IMR-90 (cell line): ENCODE data around the gene TTC29. TPM values are rescaled to one million over a fixed set of nuclear protein-coding genes. Genes with fewer than 3 reads are reported as not detected.

Source experiments
- ATAC-seq: fragments of 200-7000 bp; cut with Tn5 transposase; 2 replicates; pipeline ENCODE4 v1.9.1; 2020; ENCODE audit warnings: low read depth, mild to moderate bottlenecking, moderate library complexity
- BruUV-seq: library from RNA; stranded (reverse); fragments of 400-500 nt; replicated peaks from 2 replicates; lab custom pipeline; 2021; lab: Mats Ljungman, UMichigan
- CTCF ChIA-PET: fragments of 300-600 bp; formaldehyde crosslinking; extraction: SDS; loops from one replicate; lab custom pipeline; 2021; ENCODE audit warnings: antibody characterized with exemption; lab: Yijun Ruan, JAX
- POLR2A ChIA-PET: fragments of 300-600 bp; sonication (Branson Sonifier 250); formaldehyde crosslinking; loops from one replicate; lab custom pipeline; 2022; ENCODE audit warnings: antibody characterized with exemption; ENCODE audit not compliant: unreplicated experiment; lab: Charles Lee
- DNase-seq: peaks from one replicate; pipeline ENCODE4 v3.0.0; 2013
- H2AFZ ChIP-seq: replicated peaks from 2 replicates; pipeline ENCODE3; 2013; ENCODE audit warnings: low read length, mild to moderate bottlenecking; ENCODE audit not compliant: poor library complexity
- H2AK5ac ChIP-seq: 2 replicates; pipeline ENCODE4 v1.6.1; 2013; ENCODE audit warnings: low read depth, low read length, inconsistent platforms
- H2AK9ac ChIP-seq: replicated peaks from 2 replicates; pipeline ENCODE3; 2013; ENCODE audit warnings: mild to moderate bottlenecking, low read depth, low read length, moderate library complexity; ENCODE audit not compliant: poor library complexity
- H2BK120ac ChIP-seq: 2 replicates; pipeline ENCODE4 v1.6.1; 2013; ENCODE audit warnings: low read depth, low read length, inconsistent platforms
- H2BK15ac ChIP-seq: 3 replicates; pipeline ENCODE4 v1.6.1; 2013; ENCODE audit warnings: low read depth, low read length, inconsistent platforms
- H2BK20ac ChIP-seq: 2 replicates; pipeline ENCODE4 v1.6.1; 2013; ENCODE audit warnings: low read depth, mild to moderate bottlenecking, inconsistent platforms, low read length, moderate library complexity
- H2BK5ac ChIP-seq: 2 replicates; pipeline ENCODE4 v1.6.1; 2013; ENCODE audit warnings: mild to moderate bottlenecking, low read depth, low read length, inconsistent platforms; ENCODE audit not compliant: poor library complexity, severe bottlenecking
- H3K14ac ChIP-seq: replicated peaks from 2 replicates; pipeline ENCODE4 v1.6.1; 2013; ENCODE audit warnings: low read depth, low read length, inconsistent platforms
- H3K18ac ChIP-seq: 2 replicates; pipeline ENCODE4 v1.6.1; 2013; ENCODE audit warnings: low read depth, low read length, control low read depth
- H3K23ac ChIP-seq: 2 replicates; pipeline ENCODE4 v1.6.1; 2013; ENCODE audit warnings: low read depth, low read length, inconsistent platforms
- H3K27ac ChIP-seq: 2 replicates; pipeline ENCODE4 v1.5.1; 2013; ENCODE audit warnings: mild to moderate bottlenecking, control low read depth, low read length; ENCODE audit not compliant: insufficient read depth
- H3K27me3 ChIP-seq: 2 replicates; pipeline ENCODE4 v1.6.1; 2013; ENCODE audit warnings: low read length; ENCODE audit not compliant: control insufficient read depth, insufficient read depth
- H3K36me3 ChIP-seq: 2 replicates; pipeline ENCODE4 v1.6.1; 2013; ENCODE audit warnings: low read length, mixed read lengths; ENCODE audit not compliant: control insufficient read depth, insufficient read depth
- H3K4ac ChIP-seq: 2 replicates; pipeline ENCODE4 v1.6.1; 2013; ENCODE audit warnings: low read depth, low read length, inconsistent platforms
- H3K4me1 ChIP-seq: 2 replicates; pipeline ENCODE4 v1.6.1; 2013; ENCODE audit warnings: low read length, mixed read lengths; ENCODE audit not compliant: control insufficient read depth, insufficient read depth
- H3K4me2 ChIP-seq: 2 replicates; pipeline ENCODE4 v1.6.1; 2013; ENCODE audit warnings: low read depth, mild to moderate bottlenecking, control low read depth, low read length, moderate library complexity
- H3K4me3 ChIP-seq: 2 replicates; pipeline ENCODE4 v1.5.1; 2013; ENCODE audit warnings: low read depth, mild to moderate bottlenecking, control low read depth, low read length, moderate library complexity; ENCODE audit not compliant: insufficient read depth
- H3K56ac ChIP-seq: 2 replicates; pipeline ENCODE4 v1.6.1; 2013; ENCODE audit warnings: low read length, inconsistent platforms; ENCODE audit not compliant: insufficient read depth; ENCODE audit errors: extremely low read depth
- H3K79me1 ChIP-seq, 2 experiments: 2 replicates each; pipeline ENCODE4 v1.6.1; 2013; ENCODE audit warnings: low read length in 2 of 2, inconsistent platforms in 1 of 2, low read depth in 1 of 2
- H3K9ac ChIP-seq: 2 replicates; pipeline ENCODE4 v1.6.1; 2013; ENCODE audit warnings: low read depth, low read length, control low read depth
- H3K9me1 ChIP-seq: 2 replicates; pipeline ENCODE4 v1.6.1; 2013; ENCODE audit warnings: low read length, inconsistent platforms; ENCODE audit not compliant: insufficient read depth
- H3K9me3 ChIP-seq: 2 replicates; pipeline ENCODE4 v1.6.1; 2013; ENCODE audit warnings: low read length; ENCODE audit not compliant: control insufficient read depth, insufficient read depth
- H4K20me1 ChIP-seq: 2 replicates; pipeline ENCODE4 v1.6.1; 2013; ENCODE audit warnings: low read length, inconsistent platforms; ENCODE audit not compliant: insufficient read depth
- H4K5ac ChIP-seq: 2 replicates; pipeline ENCODE4 v1.6.1; 2013; ENCODE audit warnings: mild to moderate bottlenecking, low read depth, low read length, control low read depth
- H4K8ac ChIP-seq, 2 experiments: 2 replicates each; pipeline ENCODE4 v1.6.1; 2013; ENCODE audit warnings: low read depth in 2 of 2, low read length in 2 of 2, control low read depth in 1 of 2, inconsistent platforms in 1 of 2
- H4K91ac ChIP-seq: 2 replicates; pipeline ENCODE4 v1.6.1; 2013; ENCODE audit warnings: low read depth, low read length, inconsistent platforms; ENCODE audit not compliant: insufficient read depth
- BHLHE40 ChIP-seq: fragments of 150-350 bp; IDR thresholded peaks from 2 replicates; pipeline ENCODE4 v1.6.1; 2016; ENCODE audit warnings: mild to moderate bottlenecking, low read depth, low read length
- CEBPB ChIP-seq: IDR thresholded peaks from 2 replicates; pipeline ENCODE4 v1.6.1; 2012; ENCODE audit warnings: low read depth, low read length, improper control_type of control experiment
- CHD1 ChIP-seq: IDR thresholded peaks from 2 replicates; pipeline ENCODE4 v1.6.1; 2012; ENCODE audit warnings: low read depth, low read length, improper control_type of control experiment
- CTCF ChIP-seq: conservative IDR thresholded peaks from 2 replicates; pipeline ENCODE4 v1.5.1; 2012; ENCODE audit warnings: mild to moderate bottlenecking, low read depth, low read length, improper control_type of control experiment
- ELK1 ChIP-seq: fragments of 150-350 bp; IDR thresholded peaks from 2 replicates; pipeline ENCODE4 v1.6.1; 2016; ENCODE audit warnings: low read depth, mild to moderate bottlenecking, low read length, moderate library complexity, borderline replicate concordance
- FOS ChIP-seq: fragments of 150-350 bp; IDR thresholded peaks from 2 replicates; pipeline ENCODE4 v1.6.1; 2016; ENCODE audit warnings: low read depth, low read length
- MAFK ChIP-seq: IDR thresholded peaks from 2 replicates; pipeline ENCODE4 v1.6.1; 2012; ENCODE audit warnings: low read depth, low read length, improper control_type of control experiment
- MAZ ChIP-seq: IDR thresholded peaks from 2 replicates; pipeline ENCODE4 v1.6.1; 2012; ENCODE audit warnings: low read depth, mild to moderate bottlenecking, low read length, improper control_type of control experiment, moderate library complexity, borderline replicate concordance
- MXI1 ChIP-seq: IDR thresholded peaks from 2 replicates; pipeline ENCODE4 v1.6.1; 2012; ENCODE audit warnings: low read depth, mild to moderate bottlenecking, low read length, moderate library complexity, borderline replicate concordance
- NFE2L2 ChIP-seq: fragments of 150-350 bp; IDR thresholded peaks from 2 replicates; pipeline ENCODE4 v1.6.1; 2016; ENCODE audit warnings: low read depth, mild to moderate bottlenecking, low read length
- POLR2A ChIP-seq: IDR thresholded peaks from 2 replicates; pipeline ENCODE4 v1.6.1; 2012; ENCODE audit warnings: mild to moderate bottlenecking, low read depth, low read length
- RAD21 ChIP-seq: IDR thresholded peaks from 2 replicates; pipeline ENCODE4 v1.6.1; 2012; ENCODE audit warnings: low read length, improper control_type of control experiment
- RCOR1 ChIP-seq: IDR thresholded peaks from 2 replicates; pipeline ENCODE4 v1.6.1; 2012; ENCODE audit warnings: mild to moderate bottlenecking, low read length, improper control_type of control experiment; ENCODE audit not compliant: insufficient replicate concordance
- RFX5 ChIP-seq: IDR thresholded peaks from 2 replicates; pipeline ENCODE4 v1.8.0; 2012; ENCODE audit warnings: low read depth, mild to moderate bottlenecking, low read length, moderate library complexity
- SMC3 ChIP-seq: fragments of 150-350 bp; IDR thresholded peaks from 2 replicates; pipeline ENCODE4 v1.6.1; 2016; ENCODE audit warnings: low read depth, mild to moderate bottlenecking, antibody characterized with exemption, low read length, moderate library complexity
- USF2 ChIP-seq: fragments of 150-350 bp; IDR thresholded peaks from 2 replicates; pipeline ENCODE4 v1.6.1; 2017; ENCODE audit warnings: mild to moderate bottlenecking, antibody characterized with exemption, low read length, low read depth
- dilution Hi-C: fragments of 300-500 bp; cut with HindIII; formaldehyde crosslinking; loops from one replicate; pipeline ENCODE4 v1.14.3; 2018; ENCODE audit warnings: low sequenced_read_pairs; ENCODE audit not compliant: unreplicated experiment
- in situ Hi-C: fragments of 300-500 bp; cut with MboI; formaldehyde crosslinking; loops from 3 replicates; pipeline ENCODE4 v1.14.3; 2019; ENCODE audit warnings: low sequenced_read_pairs, inconsistent platforms, mixed read lengths
- intact Hi-C: fragments of 100-400 bp; cut with micrococcal nuclease; formaldehyde crosslinking; loops from 2 replicates; pipeline ENCODE4 v1.10.0; 2022
- polyA plus RNA-seq, 3 experiments: library from polyadenylated mRNA; depleted of rRNA; stranded (reverse); fragments of >200 nt; gene quantifications; 2 replicates each; pipeline ENCODE4 v1.2.3, GENCODE V29; 2012; ENCODE audit warnings: low replicate concordance in 1 of 3
- total RNA-seq: library from RNA; depleted of rRNA; stranded (reverse); fragments of >200 nt; gene quantifications from 2 replicates; pipeline ENCODE4 v1.2.3, GENCODE V29; 2012

The TTC29 gene
- total and polyA plus RNA-seq, 2 of the 4 experiments (the other 2 are of a cell fraction) = not detected

GRCh38 chr4:146840731-146841130 lies 104.9 kb downstream of the TTC29 start:
- no peak overlapping the region for H3K14ac ChIP-seq
- H3K9ac ChIP-seq = no peak overlapping the region
- no peak overlapping the region for H2BK20ac ChIP-seq
- no peak overlapping the region for H3K4ac ChIP-seq
- no peaks in the 10 kb centered on the region for H4K20me1 ChIP-seq
- H2BK5ac ChIP-seq = no peak overlapping the region
- no peaks in the 10 kb centered on the region for H3K79me1 ChIP-seq
- no peaks in the 10 kb centered on the region for H3K4me1 ChIP-seq
- H2AK5ac ChIP-seq = no peak overlapping the region
- no peaks in the 10 kb centered on the region for H3K36me3 ChIP-seq
- H3K9me3 ChIP-seq = no peaks in the 10 kb centered on the region
- dilution Hi-C loops (no loop called here), in situ Hi-C loops (no loop called here), intact Hi-C loops (no loop called here)
- H4K8ac ChIP-seq = no peak overlapping the region
- ChIA-PET CTCF (no interaction called here), POLR2A (no interaction called here)
- H2BK15ac ChIP-seq = no peak overlapping the region
- no peak overlapping the region for H4K91ac ChIP-seq
- no peak overlapping the region for H2AFZ ChIP-seq
- no peaks in the 10 kb centered on the region for H3K27me3 ChIP-seq
- H4K5ac ChIP-seq = no peak overlapping the region
- no peak overlapping the region for H3K4me2 ChIP-seq
- no peak overlapping the region for H3K4me3 ChIP-seq
- no peak overlapping the region for H2AK9ac ChIP-seq
- DNase-seq (no peak), ATAC-seq (no peak)
- no peaks in the 10 kb centered on the region for H3K9me1 ChIP-seq
- H3K18ac ChIP-seq = no peak overlapping the region
- no peak for TF ChIP-seq POLR2A
- no peak for TF ChIP-seq MAZ
- TF ChIP-seq RCOR1 = no peak
- no peak for TF ChIP-seq NFE2L2
- TF ChIP-seq RFX5 = no peak
- no peak for TF ChIP-seq CEBPB
- TF ChIP-seq CTCF = no peak
- no peak for TF ChIP-seq CHD1
- TF ChIP-seq MAFK = no peak
- no peak for TF ChIP-seq RAD21
- TF ChIP-seq ELK1 = no peak
- TF ChIP-seq USF2 = no peak
- TF ChIP-seq MXI1 = no peak
- no peak for TF ChIP-seq FOS
- no peak for TF ChIP-seq SMC3
- no peak for TF ChIP-seq BHLHE40
- no peak overlapping the region for H3K56ac ChIP-seq
- no peak overlapping the region for H3K27ac ChIP-seq
- no peak overlapping the region for H3K23ac ChIP-seq
- no peak overlapping the region for H2BK120ac ChIP-seq
- no TSS peak for BruUV-seq
